ENCODE data around the gene PPP2R2D. TPM values are rescaled to one million over a fixed set of nuclear protein-coding genes. Genes with fewer than 3 reads are reported as not detected.

PPP2R2D gene
- total RNA-seq, 4 donors from 2014 or later, result 27.2 to 57.0 (median 44.1) TPM

- ATAC-seq, result no peak
- no peak for TF ChIP-seq POLR2AphosphoS5 (IDR thresholded peaks at IDR 0.05)
- no peak for TF ChIP-seq POLR2A (IDR thresholded peaks at IDR 0.05)
- TF ChIP-seq EP300 (IDR thresholded peaks at IDR 0.05), result no peak
- no peak for TF ChIP-seq CTCF (IDR thresholded peaks at IDR 0.05)
- Histone ChIP-seq H3K4me1 (peaks cover 0 to 88% (median 10%) of the 10 kb centered on the region in 3 donors), H3K27ac (no peak overlapping the region), H3K36me3 (peaks cover 0 to 18% of the 10 kb centered on the region in 2 donors), H3K9me3 (no peaks in the 10 kb centered on the region), H3K4me3 (no peak overlapping the region), H3K27me3 (no peaks in the 10 kb centered on the region)
- 68 to 83% methylated on average over 4 to 5 of the region's 5 CpGs for WGBS, 2 donors (ENCODE audit: low coverage in 1 of 2)
Observed at GRCh38 chr10:131905267-131905571, 4.4 kb downstream of the PPP2R2D start.

GRCh38 chr10:131905603-131906268 lies 4.9 kb downstream of the PPP2R2D start:
- WGBS, 2 donors (ENCODE audit: low coverage in 1 of 2), result 78 to 79% methylated on average over 12 to 15 of the region's 17 CpGs
- Histone ChIP-seq H3K27me3 (no peaks in the 10 kb centered on the region), H3K36me3 (peaks cover 0 to 18% of the 10 kb centered on the region in 2 donors), H3K27ac (no peak overlapping the region), H3K9me3 (no peaks in the 10 kb centered on the region), H3K4me3 (no peak overlapping the region), H3K4me1 (peaks cover 0 to 92% (median 14%) of the 10 kb centered on the region in 3 donors)
- TF ChIP-seq EP300 (IDR thresholded peaks at IDR 0.05) (no peak), POLR2AphosphoS5 (IDR thresholded peaks at IDR 0.05) (no peak), POLR2A (IDR thresholded peaks at IDR 0.05) (no peak), CTCF (IDR thresholded peaks at IDR 0.05) (no peak)
- ATAC-seq, result no peak

GRCh38 chr10:131906269-131906639 lies 5.4 kb downstream of the PPP2R2D start:
- H3K4me3 ChIP-seq, result no peak overlapping the region
- TF ChIP-seq POLR2AphosphoS5 (IDR thresholded peaks at IDR 0.05), result no peak
- TF ChIP-seq CTCF (IDR thresholded peaks at IDR 0.05), result no peak
- no peak for TF ChIP-seq POLR2A (IDR thresholded peaks at IDR 0.05)
- no peak for TF ChIP-seq EP300 (IDR thresholded peaks at IDR 0.05)
- no peak overlapping the region for H3K27ac ChIP-seq
- 30% methylated on average over 1 of the region's 1 CpG; no CpG with 5 or more reads in 1 of the 2 donors for WGBS, 2 donors (ENCODE audit: low coverage in 1 of 2)
- H3K27me3 ChIP-seq, result no peaks in the 10 kb centered on the region
- H3K36me3 ChIP-seq, result peaks cover 0 to 18% of the 10 kb centered on the region in 2 donors
- H3K4me1 ChIP-seq, result peaks cover 0 to 97% (median 19%) of the 10 kb centered on the region in 3 donors
- H3K9me3 ChIP-seq, result no peaks in the 10 kb centered on the region
- ATAC-seq, result no peak

- TF ChIP-seq CTCF (IDR thresholded peaks at IDR 0.05) (no peak), POLR2A (IDR thresholded peaks at IDR 0.05) (no peak), EP300 (IDR thresholded peaks at IDR 0.05) (no peak), POLR2AphosphoS5 (IDR thresholded peaks at IDR 0.05) (no peak)
- H3K36me3 ChIP-seq, result peaks cover 0 to 27% of the 10 kb centered on the region in 2 donors
- peaks cover 0 to 91% (median 15%) of the 10 kb centered on the region in 3 donors for H3K4me1 ChIP-seq
- WGBS, 2 donors (ENCODE audit: low coverage in 1 of 2), result 80 to 85% methylated on average over 6 to 8 of the region's 8 CpGs
- H3K9me3 ChIP-seq, result no peaks in the 10 kb centered on the region
- H3K4me3 ChIP-seq, result no peak overlapping the region
- no peaks in the 10 kb centered on the region for H3K27me3 ChIP-seq
- no peak overlapping the region for H3K27ac ChIP-seq
- ATAC-seq, result no peak
Observed at GRCh38 chr10:131907679-131908078, 6.9 kb downstream of the PPP2R2D start.

- H3K27me3 ChIP-seq, result no peaks in the 10 kb centered on the region
- H3K36me3 ChIP-seq, result peaks cover 0 to 28% of the 10 kb centered on the region in 2 donors
- H3K27ac ChIP-seq, result no peak overlapping the region
- H3K4me3 ChIP-seq, result no peak overlapping the region
- ATAC-seq, result no peak
- H3K4me1 ChIP-seq, result peaks cover 0 to 87% (median 12%) of the 10 kb centered on the region in 3 donors
- no peaks in the 10 kb centered on the region for H3K9me3 ChIP-seq
- 59 to 65% methylated on average over 3 to 5 of the region's 5 CpGs for WGBS, 2 donors (ENCODE audit: low coverage in 1 of 2)
- no peak for TF ChIP-seq EP300 (IDR thresholded peaks at IDR 0.05)
- no peak for TF ChIP-seq POLR2AphosphoS5 (IDR thresholded peaks at IDR 0.05)
- no peak for TF ChIP-seq POLR2A (IDR thresholded peaks at IDR 0.05)
- TF ChIP-seq CTCF (IDR thresholded peaks at IDR 0.05), result no peak
Observed at GRCh38 chr10:131908151-131908550, 7.3 kb downstream of the PPP2R2D start.
